KMS-11 (cell line): ENCODE measurements around the gene TMEM59L.

Experiments
- H2AFZ ChIP-seq: fragments of 200-600 bp; sonication (generic); 2 replicates; pipeline ENCODE4 v1.6.1; 2016; ENCODE audit warnings: antibody characterized with exemption, mixed run types, low read depth
- H3K27ac ChIP-seq: fragments of 200-600 bp; sonication (generic); 2 replicates; pipeline ENCODE4 v1.6.1; 2016; ENCODE audit warnings: mild to moderate bottlenecking, mixed run types
- H3K27me3 ChIP-seq: fragments of 200-600 bp; sonication (generic); 2 replicates; pipeline ENCODE4 v1.6.1; 2017; ENCODE audit warnings: mild to moderate bottlenecking, low read depth, mixed run types, moderate library complexity; ENCODE audit not compliant: insufficient read depth
- H3K36me3 ChIP-seq: fragments of 200-600 bp; sonication (generic); 2 replicates; pipeline ENCODE4 v1.6.1; 2017; ENCODE audit warnings: mild to moderate bottlenecking, mixed run types; ENCODE audit not compliant: insufficient read depth
- H3K4me1 ChIP-seq: fragments of 200-600 bp; sonication (generic); 2 replicates; pipeline ENCODE4 v1.6.1; 2016; ENCODE audit warnings: mild to moderate bottlenecking, low read depth, mixed run types; ENCODE audit not compliant: poor library complexity, severe bottlenecking
- H3K4me2 ChIP-seq: fragments of 200-600 bp; sonication (generic); 2 replicates; pipeline ENCODE4 v1.7.0; 2016; ENCODE audit warnings: mild to moderate bottlenecking, mixed run types
- H3K4me3 ChIP-seq: fragments of 200-600 bp; sonication (generic); IDR thresholded peaks from 2 replicates; pipeline ENCODE4 v1.6.1; 2017; ENCODE audit warnings: low read depth, low read length, mixed read lengths; ENCODE audit not compliant: insufficient read depth
- H3K79me2 ChIP-seq: fragments of 200-600 bp; sonication (generic); 2 replicates; pipeline ENCODE4 v1.6.1; 2016; ENCODE audit warnings: low read depth, mixed run types; ENCODE audit not compliant: insufficient read depth
- H3K9ac ChIP-seq: fragments of 200-600 bp; sonication (generic); 2 replicates; pipeline ENCODE4 v1.6.1; 2016; ENCODE audit warnings: mild to moderate bottlenecking, mixed run types
- H4K20me1 ChIP-seq: fragments of 200-600 bp; sonication (generic); 2 replicates; pipeline ENCODE4 v1.6.1; 2016; ENCODE audit warnings: mild to moderate bottlenecking, mixed run types; ENCODE audit not compliant: insufficient read depth
- CTCF ChIP-seq: fragments of 200-600 bp; sonication (generic); conservative IDR thresholded peaks from 2 replicates; pipeline ENCODE4 v1.6.1; 2017; ENCODE audit warnings: low read depth, mild to moderate bottlenecking, antibody characterized with exemption, low read length, moderate library complexity, mixed read lengths

The TMEM59L gene

GRCh38 chr19:18612772-18613588 is at the start of gene TMEM59L:
Gene TMEM59L (plus strand): TSS chr19:18612870. CDS start chr19:18612959, 89 bp downstream.
- peaks cover 93% of the 10 kb centered on the region for H3K27me3 ChIP-seq
- H4K20me1 ChIP-seq, result no peaks in the 10 kb centered on the region
- no peaks in the 10 kb centered on the region for H3K4me1 ChIP-seq
- no peaks in the 10 kb centered on the region for H3K36me3 ChIP-seq
- H3K9ac ChIP-seq, result no peak within 1 kb of the TSS
- no peak within 1 kb of the TSS for H3K27ac ChIP-seq
- no peak for TF ChIP-seq CTCF
- H3K4me2 ChIP-seq, result peak within 1 kb of the TSS; percentile 63; the same call in 1 of the 2 replicates
- H3K79me2 ChIP-seq, result no peaks in the 10 kb centered on the region
- peak within 1 kb of the TSS; percentile 41 for H2AFZ ChIP-seq
- H3K4me3 ChIP-seq, result no peak within 1 kb of the TSS

- no peak overlapping the region for H3K4me3 ChIP-seq
- H3K4me1 ChIP-seq, result peaks cover 6% of the 10 kb centered on the region
- no peak overlapping the region for H3K4me2 ChIP-seq
- no peaks in the 10 kb centered on the region for H4K20me1 ChIP-seq
- peaks cover 2% of the 10 kb centered on the region for H3K79me2 ChIP-seq
- no peak for TF ChIP-seq CTCF
- no peak overlapping the region for H3K27ac ChIP-seq
- H2AFZ ChIP-seq, result no peak overlapping the region
- H3K36me3 ChIP-seq, result no peaks in the 10 kb centered on the region; the same call in 1 of the 2 replicates
- no peaks in the 10 kb centered on the region for H3K27me3 ChIP-seq
- no peak overlapping the region for H3K9ac ChIP-seq
These were observed 45.7 kb upstream of the TMEM59L start for GRCh38 chr19:18566953-18567352.

- Histone ChIP-seq H3K27ac (no peak overlapping the region), H4K20me1 (no peaks in the 10 kb centered on the region; the same call in 1 of the 2 replicates), H3K4me3 (no peak overlapping the region), H3K4me1 (peaks cover 13% of the 10 kb centered on the region), H3K79me2 (peaks cover 16% of the 10 kb centered on the region), H2AFZ (no peak overlapping the region), H3K9ac (no peak overlapping the region), H3K4me2 (no peak overlapping the region), H3K27me3 (no peaks in the 10 kb centered on the region), H3K36me3 (no peaks in the 10 kb centered on the region; the same call in 1 of the 2 replicates)
- no peak for TF ChIP-seq CTCF
These were observed 44.3 kb upstream of the TMEM59L start for GRCh38 chr19:18568367-18568766.

GRCh38 chr19:18571564-18572344 is 40.9 kb upstream of the TMEM59L start, which contains the start of gene UBA52:
Gene UBA52 (plus strand): TSS chr19:18571857. CDS start chr19:18573301, 1,444 bp downstream.
- Histone ChIP-seq H3K79me2 (peaks cover 38% of the 10 kb centered on the region), H3K4me1 (peaks cover 41% of the 10 kb centered on the region), H3K36me3 (peaks cover 10% of the 10 kb centered on the region; the same call in 1 of the 2 replicates), H3K4me2 (peak within 1 kb of the TSS; percentile 93), H4K20me1 (no peaks in the 10 kb centered on the region; the same call in 1 of the 2 replicates), H2AFZ (peak within 1 kb of the TSS; percentile 47; the same call in 1 of the 2 replicates), H3K27me3 (no peaks in the 10 kb centered on the region), H3K27ac (peak within 1 kb of the TSS; percentile 78), H3K9ac (peak within 1 kb of the TSS; percentile 90), H3K4me3 (no peak within 1 kb of the TSS)
- no peak for TF ChIP-seq CTCF
